Stimulated activated CD4-positive, alpha-beta T cell treated with anti-CD3 and anti-CD28 coated beads, Interleukin-15, amount 100 ng/mL, for 1 hour (primary cell): ENCODE data around the gene MRPS6.

ENCODE experiments used
- DNase-seq, 2 donors: peaks; one replicate each; pipeline ENCODE4 v3.0.0-alpha.2; 2020; ENCODE audit warnings: low read depth in 1 of 2, low spot score in 1 of 2

MRPS6 gene

GRCh38 chr21:34073032-34073748 is at the start of gene MRPS6, which contains the start of gene SLC5A3:
Gene MRPS6 (plus strand): TSS chr21:34073578. CDS start chr21:34073701, 123 bp downstream.
Gene SLC5A3 (plus strand): TSS chr21:34073578. CDS start chr21:34095199, 21,621 bp downstream.
- peak; percentile 54 to 65 for DNase-seq

DNA sequence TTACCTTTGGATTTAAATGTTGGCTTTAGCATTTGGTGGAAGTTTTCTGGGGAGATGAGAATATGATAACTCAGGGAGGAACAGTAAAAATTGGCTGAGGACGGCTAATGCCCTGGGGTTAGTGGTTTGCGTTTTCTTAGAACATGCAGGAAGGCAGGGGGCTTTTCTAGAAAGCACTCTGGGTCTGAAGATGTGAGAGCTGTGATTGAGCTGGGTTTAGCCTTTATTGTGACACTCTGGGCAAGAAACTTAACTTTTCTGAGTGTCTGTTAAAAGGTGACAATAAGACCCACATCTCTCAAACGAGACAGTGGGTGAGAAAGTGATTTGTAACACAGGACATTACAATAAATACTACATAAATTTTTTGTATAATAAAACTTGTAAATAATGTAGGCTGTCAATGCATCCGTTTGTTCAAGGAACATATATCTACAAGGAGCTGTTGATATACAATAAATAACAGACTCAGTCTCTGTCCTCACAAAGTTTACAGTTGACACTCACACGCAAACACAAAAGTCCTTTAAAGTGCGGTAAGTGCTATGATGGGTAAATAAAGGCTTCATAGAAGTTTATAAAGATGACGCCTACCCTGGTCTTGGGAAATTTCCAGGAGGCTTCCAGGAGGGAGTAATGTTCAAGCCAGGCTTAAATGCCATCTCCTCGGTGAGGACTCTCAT is 49.5 kb upstream of the MRPS6 start:
- no peak for DNase-seq

DNA sequence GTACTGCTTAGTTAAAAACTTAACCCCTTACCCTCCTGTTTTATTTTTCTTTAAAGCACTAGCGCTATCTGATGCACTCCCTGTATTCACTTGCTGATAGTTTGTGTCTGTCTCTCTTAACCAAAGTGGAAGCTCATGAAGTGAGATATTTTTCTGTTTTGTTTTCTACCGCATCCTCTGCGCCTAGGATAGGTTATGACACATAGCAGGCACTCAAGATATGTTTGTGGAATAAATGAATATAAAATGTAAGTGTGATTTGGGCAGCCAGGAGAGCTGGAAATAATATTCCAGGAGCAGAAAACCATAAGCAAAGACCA is 49.0 kb upstream of the MRPS6 start:
- DNase-seq: no peak

GRCh38 chr21:34027721-34028461 is 45.5 kb upstream of the MRPS6 start:
- DNase-seq: no peak

DNA sequence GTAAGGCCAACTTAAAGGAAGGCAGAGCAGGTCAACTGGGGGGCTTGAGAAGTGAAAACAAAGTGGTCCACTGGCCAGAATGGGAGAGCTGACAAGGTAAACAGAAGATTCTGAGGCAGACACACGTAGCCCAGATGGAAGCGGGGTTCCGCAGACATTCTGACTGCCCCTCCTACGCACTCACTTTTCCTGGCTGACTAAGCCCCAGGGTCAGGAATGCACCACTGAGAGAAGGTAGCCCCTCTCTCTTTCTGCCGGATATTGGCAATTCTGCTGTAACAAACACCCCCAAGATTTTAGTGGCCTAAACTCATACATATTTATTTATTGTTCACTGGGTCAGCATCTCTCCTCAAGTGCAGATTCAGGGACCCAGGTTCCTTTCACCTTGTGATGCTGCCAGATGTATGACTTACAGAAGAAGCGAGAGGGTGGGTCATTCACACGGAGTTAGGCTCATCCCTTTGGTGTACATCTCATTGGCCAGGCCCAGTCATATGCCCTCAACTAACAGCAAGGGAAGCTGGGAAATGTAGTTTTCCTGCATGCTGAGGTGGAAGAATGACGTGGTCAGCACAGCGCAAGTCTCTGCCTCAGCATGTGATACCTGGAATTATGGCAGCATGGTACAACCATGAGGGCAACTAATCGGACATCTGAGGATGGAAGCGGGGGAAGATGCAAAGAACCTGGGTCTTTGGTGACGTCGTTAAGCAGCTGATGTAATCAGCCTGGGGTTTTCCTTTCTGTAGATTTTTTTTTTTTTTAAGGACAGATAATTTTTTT is 43.4 kb upstream of the MRPS6 start:
- peak in 1 of 2 donors; percentile 2 for DNase-seq

DNA sequence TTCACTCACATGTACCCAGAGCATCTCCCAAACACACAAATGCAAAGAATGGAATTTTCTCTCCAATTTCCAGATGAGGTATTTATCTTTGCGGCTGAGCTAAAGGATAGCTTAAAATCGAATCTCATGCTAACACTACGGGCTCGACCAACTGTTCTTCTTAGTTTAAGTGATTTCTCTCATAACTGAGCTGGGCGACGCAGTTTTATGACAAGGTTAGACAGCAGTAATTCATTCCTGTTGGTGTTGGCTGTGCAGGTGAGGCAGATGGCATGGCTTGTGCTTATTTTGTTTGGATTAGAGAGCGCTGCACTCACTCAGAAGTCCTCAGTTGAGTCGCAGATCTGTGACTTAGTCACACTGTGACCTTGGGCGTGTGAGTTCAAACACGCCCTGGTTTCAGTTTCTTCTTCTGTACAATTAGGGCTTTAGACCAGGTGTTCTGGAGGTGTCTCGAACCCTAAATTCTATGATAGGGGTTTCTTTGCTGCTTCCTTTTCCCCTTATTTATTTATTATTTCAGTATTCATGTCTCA is 41.5 kb upstream of the MRPS6 start:
- DNase-seq: no peak

- no peak for DNase-seq
These were observed 38.9 kb upstream of the MRPS6 start for GRCh38 chr21:34034369-34035014.

DNA sequence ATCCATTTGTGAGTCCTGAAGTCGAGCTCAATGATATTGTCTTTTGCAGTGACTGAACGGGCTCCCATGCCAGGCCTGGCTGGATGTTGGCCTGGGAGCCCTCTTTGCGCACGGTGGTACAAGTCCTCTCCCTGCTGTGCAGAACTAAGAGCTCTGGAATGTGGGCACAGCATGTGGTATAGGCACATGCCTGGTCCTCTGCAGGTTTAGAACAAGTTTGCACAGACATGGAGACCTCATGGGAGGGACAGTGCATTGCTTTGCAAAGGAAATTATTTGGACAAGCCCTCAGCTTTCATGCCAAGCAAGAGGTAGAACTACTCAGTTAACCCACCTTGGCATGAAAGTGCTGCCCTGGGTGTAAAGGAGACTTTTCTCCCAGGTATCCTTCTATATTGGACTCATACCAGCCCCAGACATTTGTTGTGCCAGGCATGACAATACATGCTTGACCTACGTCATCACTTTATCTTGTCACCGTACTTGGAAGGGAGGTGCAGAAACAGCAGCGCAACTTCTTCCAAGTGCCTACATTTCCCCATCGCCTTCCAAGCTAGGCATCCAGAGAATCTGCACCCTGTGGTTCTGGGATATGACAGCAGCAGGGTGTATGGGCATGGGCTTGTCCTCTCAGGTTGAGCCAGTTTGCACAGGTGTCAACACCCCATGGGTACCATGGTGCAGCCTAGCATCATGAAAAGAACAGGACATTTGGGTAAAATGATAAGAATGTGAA is 37.6 kb upstream of the MRPS6 start:
- no peak for DNase-seq

DNA sequence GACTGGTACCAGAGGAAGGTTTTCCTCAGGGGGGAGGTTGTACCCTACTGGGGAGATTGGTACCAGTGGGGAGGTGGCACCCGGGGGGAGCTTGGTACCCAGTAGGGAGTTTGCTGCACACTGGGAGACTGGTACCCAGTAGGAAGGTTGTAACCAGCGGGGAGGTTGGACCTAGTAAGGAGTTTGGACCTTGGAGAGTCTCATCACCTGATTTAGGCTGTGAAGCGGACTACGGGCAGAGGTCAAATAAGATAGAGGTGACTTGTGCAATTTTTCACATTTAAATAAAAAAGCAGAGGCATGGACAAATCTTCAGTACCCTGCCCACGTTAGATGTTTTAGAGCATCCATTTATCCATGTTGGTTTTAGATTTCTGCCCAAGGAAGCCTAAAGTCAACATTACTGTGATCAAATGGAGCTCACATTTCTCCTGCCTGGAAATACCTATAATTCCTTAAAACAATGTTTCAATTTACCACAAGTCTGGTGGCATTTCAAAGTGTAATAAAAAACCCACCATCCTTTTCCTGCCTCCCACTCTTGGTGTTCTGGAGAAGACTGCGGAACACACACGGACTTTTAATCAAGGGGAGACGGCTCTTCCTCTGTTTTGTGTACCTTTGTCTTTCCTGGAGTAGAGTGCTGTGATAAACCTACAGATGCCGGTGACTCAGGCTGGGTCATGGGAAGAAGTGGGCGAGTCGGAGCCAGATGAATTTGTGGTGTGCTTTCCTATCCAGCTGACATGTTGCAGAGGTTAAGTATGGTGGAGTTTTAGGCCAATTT is 36.2 kb upstream of the MRPS6 start:
- no peak for DNase-seq

DNA sequence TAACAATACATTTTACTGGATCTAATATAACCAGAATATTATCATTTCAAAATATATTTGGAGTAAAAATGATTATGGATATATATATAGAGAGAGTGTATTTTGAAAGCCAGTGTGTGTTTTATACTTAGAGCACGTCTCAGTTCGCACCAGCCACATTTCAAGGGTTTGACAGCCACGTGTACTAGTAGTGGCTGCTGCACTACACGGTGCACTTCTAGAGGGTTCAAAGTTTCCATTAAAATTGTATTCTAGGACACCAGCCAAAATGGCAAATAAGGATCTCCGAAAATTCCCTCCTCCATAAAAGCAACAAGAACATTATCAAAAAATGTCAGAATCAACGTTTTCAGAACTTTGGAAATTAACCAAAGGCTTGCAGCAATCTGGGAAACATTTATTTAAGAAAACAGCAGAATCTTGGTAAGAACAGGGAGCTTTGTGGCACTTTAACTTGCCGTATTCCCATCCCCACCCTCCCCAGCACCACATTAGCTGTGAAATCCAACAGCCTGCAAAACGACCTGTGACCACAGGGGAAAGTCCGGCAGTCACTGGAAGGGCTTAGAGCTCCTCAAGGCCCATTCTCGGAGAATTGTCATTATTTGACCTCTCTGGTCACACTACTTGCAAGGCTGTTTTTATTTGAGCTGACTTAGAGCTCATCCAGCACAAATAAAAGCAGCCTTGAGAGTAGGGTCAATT is 33.5 kb upstream of the MRPS6 start:
- no peak for DNase-seq

- no peak for DNase-seq
These were observed 30.6 kb upstream of the MRPS6 start for GRCh38 chr21:34042735-34043134.

DNA sequence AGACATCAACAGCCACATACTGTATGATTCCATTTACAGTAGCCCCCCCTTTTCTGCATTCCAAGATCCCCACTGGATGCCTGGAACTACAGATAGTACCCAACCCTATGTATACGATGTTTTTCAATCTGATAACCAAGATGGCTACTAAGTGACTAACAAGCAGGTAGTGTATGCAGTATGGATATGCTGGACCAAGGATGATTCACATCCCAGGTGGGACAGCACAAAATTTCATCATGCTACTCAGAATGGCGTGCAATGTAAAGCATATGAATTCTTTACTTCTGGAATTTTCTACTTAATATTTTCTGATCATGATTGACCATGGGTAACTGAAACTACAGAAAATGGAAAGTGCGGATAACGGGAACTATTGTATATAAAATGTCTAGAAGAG is 30.0 kb upstream of the MRPS6 start:
- DNase-seq: no peak

- no peak for DNase-seq
These were observed 26.5 kb upstream of the MRPS6 start for GRCh38 chr21:34046917-34047316.

DNA sequence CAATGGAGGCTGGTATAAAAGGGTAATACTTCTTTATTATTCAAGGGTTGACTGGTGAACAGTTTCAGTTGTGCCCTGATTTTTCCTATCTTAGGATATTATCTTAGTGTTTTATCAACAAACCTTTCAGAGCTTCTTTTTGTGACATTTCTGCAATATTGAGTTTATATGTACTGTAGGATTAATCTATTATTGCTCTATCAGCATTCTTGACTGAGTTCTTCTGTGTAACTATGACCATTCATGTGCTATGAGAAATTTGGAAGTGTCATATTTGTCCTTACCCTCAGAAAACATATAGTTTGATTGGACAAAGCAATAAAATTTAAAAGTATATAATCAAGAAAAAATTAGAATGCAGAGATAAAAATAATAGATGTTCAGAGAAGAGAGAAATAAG is 25.5 kb upstream of the MRPS6 start:
- no peak for DNase-seq

DNA sequence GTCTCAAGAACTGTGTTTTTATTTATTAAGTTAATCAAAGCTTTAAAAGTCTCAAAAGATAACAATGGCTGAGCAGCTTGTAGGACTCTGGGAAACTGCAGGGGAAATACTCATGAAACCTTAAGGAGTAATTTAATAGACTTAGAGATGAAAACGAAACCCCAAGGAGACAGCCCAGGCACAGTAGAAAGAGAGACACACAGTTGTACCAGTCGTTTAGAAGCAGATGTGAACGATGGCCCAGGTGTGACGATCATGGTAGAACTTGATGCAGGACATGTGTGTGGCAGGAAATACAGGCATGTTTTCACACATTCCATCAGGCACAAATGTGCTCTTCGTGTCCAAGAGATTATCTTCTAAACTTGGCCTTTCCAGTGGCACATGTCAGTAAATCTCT is 21.2 kb upstream of the MRPS6 start:
- DNase-seq: no peak

GRCh38 chr21:34054259-34054658 is 19.1 kb upstream of the MRPS6 start:
- no peak for DNase-seq

DNA sequence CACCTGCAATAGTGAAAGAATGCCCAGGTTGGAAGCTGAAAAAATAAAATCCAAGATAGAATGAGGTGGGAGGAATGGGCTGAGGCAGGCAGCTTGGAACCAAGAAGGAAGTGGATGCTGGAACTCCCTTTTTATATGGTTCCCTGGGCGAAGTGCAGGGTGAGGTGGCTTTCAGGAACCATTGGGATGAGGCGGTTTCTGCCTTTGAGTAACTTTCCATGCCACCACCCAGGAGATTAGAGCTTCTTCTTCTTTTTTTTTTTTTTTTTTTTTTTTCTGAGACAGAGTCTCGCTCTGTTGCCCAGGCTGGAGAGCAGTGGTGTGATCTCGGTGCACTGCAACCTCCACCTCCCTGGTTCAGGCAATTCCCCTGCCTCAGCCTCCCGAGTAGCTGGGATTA is 17.8 kb upstream of the MRPS6 start:
- no peak for DNase-seq

GRCh38 chr21:34061983-34062382 is 11.4 kb upstream of the MRPS6 start:
- no peak for DNase-seq

GRCh38 chr21:34065027-34065426 is 8.4 kb upstream of the MRPS6 start:
- no peak for DNase-seq
